ENCODE measurements around the gene HFE.

- TF ChIP-seq CTCF (IDR thresholded peaks at IDR 0.05) (no peak), POLR2A (IDR thresholded peaks at IDR 0.05) (no peak)
Measured at GRCh38 chr6:26048590-26048989, 38.6 kb upstream of the HFE start.

Measured in adrenal gland (tissue), 5 donors.